ENCODE results near the gene MAPRE2.

MAPRE2 gene

GRCh38 chr18:35186291-35187034, 145.2 kb downstream of the MAPRE2 start:
- DNase-seq, result no peak

DNA sequence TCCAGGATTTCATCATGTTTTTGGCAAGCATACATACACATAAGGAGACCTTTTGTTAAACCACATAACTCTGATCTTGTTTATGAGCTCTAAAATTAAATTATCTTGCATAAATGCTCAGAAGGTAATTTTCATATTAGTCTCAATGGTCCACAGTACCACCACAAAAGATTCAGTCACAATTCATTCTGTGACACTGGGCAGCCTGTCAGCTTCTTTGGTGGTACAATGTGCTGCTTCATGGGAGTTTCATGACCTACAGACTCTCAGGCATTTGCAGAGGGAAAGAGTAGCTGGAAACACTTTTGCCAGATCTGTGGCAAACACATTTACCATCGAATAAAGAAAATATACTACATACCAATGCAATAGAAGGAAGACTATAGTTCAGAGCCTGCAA, 148.3 kb downstream of the MAPRE2 start:
- DNase-seq, result no peak

- DNase-seq, result no peak
Measured at GRCh38 chr18:35190948-35191697, 149.9 kb downstream of the MAPRE2 start.

DNA sequence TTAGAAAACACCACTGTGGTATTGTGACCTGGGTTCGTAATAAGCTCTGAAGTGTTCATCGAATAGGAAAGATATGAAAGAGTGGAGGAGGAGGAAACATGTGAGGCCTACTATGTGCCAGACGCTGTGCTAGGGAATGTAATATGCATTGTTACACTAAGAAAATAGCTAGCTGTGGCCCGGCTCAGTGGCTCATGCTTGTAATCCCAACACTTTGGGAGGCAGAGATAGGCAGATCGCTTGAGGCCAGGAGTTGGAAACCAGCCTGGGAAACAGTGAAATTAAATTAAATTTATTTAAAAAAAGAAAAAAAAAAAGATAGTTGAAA, 150.4 kb downstream of the MAPRE2 start:
- no peak for DNase-seq

DNA sequence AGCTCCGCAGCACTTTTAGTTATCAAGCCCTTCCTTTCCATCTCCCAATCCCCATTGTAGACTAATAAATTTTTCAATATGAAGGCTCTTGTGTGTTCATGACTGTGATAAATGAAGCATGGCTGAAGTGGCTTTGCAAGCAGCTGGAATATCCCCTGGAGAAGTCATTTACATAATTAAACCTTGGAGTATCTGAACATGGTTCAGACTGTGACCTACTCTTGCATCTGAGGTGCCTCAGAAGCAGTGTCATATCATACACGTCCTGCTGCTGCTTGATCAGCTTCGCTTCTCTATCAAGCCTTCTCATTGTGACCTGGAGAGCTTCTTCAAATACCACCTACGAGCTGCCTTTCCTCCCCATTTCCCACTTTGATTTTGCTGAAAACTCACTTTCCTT, 151.2 kb downstream of the MAPRE2 start:
- DNase-seq, result no peak

Data from fibroblast of skin of scalp (primary cell).